CD4-positive, alpha-beta T cell treated with Interleukin-6 for 4 hours (primary cell): ENCODE measurements around the gene PJVK.
"Not testable (repeated sequence)": the region's sequence is repeated elsewhere in the genome, so short reads cannot be mapped to it uniquely, and the experiment has no call there.

Source experiments
- DNase-seq: peaks from one replicate; pipeline ENCODE4 v3.0.0-alpha.2; 2020; ENCODE audit warnings: mixed read lengths

Gene PJVK

DNA sequence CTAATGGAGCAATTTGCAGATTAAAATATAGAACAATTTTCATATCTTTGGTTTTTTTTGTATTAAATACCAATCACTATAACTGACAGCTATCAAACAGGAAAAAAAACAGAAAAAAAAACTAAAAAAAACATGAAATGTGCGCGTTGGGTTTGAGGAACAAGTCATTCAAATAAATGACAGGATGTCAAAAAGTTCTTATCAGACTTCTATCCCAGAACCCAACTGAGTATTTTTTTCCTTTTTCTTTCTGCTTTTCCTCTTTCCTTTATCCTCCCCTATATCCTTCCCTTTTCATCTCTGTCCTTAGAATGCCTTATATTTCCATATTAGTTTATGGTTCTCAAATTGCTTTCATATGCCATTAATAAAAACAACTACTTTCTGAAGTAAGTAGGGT, 14.5 kb upstream of the PJVK start:
- DNase-seq: no peak

DNA sequence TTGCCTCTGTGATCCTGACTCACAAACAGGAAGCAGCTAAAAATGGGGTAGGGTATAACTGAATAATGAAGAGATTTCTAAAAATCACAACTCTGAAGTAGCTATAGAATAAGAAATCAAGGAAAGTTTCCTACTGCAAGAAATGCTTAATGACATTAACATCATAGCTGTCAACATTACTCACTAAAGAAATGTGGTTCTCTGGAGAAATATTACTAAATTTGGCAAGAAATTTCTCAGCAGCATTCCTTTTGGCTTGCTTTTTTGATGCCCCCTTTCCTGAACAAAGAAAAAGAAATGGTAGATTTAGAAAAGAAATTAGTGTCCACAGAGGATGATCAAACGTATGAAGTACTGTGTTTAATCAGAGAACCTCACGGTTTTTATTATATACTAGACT, 9.8 kb upstream of the PJVK start:
- DNase-seq: no peak

DNA sequence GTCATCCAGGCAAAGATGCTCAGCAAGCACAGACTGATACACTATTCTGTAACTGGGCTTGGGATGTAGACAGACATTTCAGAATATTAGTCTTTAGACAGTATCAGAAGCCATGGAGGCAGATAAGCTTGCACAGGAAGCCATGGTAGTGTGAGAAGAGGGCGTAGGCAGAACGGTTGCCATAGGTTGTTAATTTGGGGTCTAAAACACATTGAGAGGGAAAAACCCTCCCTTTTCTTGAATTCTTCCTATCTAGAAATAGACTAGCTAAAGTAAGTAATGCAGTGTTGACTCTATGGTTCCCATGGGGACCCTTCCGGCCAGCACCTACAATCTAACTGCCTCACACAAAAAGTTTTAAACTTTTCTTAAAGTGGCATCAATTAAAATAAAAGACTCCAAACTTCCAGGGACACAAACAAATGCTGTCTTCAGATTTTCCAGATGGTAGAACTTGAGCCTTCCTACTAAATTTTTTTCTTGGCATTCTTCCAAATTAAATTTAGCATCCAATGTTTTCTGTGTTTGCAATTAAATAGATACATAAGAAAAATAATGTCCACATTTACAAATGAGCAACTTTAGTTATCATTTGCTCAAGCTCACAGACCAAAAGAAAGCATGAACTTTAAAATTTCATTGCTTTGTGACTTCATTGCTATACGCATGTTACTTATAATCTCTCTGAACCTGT, 2.1 kb upstream of the PJVK start:
- no peak for DNase-seq

DNA sequence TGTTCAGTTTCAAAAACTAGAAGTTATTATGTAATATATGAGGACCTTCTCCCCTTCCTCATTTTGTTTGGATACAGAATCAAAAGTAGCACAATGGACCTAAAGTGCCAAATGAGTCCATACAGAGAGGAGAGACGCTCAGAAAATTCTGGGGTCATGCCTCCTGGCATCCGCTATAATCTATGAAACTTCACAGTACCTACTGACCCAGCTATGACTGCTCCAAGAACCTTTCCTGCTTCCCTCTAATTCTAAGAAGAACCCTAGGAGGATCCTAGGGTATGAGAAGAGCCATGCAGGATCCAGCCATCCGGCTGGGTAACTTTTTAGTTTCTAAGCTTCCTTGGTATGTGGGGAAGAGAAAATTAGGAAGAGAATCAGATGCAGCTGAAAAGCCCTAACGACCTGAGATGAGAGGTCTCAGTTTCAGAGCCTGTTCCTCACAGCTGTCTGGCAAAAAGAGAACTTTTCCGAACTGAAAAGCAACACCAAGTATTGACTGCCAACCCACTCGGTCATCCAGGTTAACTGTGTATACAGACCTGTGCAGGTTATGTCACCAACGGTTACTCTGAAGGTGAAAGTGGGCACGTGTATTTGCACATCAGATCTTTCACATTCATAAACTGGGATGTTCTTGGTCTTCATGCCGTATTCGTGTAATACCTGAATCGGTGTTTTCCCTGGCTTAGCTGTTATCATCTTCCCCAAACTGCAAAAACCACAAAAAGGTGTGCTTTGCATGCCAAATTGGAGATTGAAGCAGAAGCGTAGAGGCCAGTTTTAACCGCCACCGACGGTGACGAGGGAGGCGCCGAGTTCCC, 1.3 kb upstream of the PJVK start:
- peak; percentile 7 for DNase-seq

DNA sequence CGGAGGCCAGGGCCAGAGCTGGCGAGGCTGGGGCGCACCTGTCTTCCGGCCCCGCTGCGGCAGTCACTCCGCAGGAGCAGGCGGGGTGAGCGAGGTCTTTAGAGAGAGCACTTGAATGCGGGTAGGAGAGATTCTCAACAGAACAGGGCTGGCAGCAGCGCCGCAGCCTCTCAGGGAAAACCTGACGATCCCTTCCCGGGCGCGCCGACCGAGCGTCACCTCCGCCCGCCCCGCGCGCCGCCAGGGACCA, 729 bp upstream of the PJVK start:
- no peak for DNase-seq

DNA sequence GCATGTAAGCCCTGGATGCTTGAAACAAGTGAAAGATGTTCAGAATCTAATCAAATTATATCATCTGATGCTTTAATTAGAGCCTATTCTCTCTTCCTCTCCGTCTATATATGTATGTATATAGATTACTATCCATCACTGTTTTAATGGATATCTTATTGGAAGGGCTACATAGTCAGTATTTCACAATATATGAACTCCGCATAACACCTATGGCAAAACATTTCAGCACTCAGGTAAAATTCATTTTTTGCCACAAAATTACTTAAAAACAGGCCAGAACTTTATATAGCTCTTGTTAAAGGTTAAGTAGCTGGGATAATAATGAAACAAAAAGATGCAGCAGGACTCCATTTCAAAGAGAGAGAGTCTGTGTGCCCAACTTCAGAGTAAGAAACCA, 1.2 kb downstream of the PJVK start:
- no peak for DNase-seq

DNA sequence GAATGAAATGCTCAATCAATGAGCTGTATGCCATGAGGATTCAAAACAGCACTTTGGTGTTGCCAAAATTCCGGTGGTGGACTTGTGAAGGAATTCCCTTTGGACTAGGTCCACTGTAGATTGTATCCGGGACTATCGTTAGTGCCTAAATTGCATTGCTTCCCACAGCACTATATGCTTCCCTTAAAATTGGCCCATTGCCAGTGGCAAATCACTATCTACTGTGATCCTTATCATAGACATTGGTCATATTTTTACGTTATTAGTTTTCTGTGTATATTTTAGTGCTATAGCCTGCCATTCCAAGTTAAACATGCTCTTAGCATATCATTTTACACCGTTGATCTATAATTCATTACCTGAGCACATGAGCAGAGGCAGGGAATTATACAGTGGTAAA, 1.7 kb downstream of the PJVK start:
- no peak for DNase-seq

DNA sequence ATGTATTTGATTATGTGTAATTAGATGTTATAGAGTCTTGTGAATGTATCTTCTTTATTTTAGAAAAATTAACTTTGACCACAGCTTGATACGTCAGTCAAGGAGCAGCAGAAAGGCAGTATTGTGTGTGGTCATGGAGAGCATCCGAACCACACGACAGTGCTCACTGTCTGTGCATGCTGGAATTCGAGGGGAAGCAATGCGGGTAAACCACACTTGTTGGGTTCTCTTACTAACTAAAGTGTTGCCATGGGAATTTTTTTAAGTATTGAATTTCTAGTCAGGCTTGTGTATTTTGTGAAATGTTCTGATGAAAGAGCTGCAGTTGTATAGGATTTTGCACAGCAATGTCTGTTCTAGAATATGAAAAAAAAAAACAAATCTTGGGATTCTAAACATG, 4.8 kb downstream of the PJVK start:
- no peak for DNase-seq

DNA sequence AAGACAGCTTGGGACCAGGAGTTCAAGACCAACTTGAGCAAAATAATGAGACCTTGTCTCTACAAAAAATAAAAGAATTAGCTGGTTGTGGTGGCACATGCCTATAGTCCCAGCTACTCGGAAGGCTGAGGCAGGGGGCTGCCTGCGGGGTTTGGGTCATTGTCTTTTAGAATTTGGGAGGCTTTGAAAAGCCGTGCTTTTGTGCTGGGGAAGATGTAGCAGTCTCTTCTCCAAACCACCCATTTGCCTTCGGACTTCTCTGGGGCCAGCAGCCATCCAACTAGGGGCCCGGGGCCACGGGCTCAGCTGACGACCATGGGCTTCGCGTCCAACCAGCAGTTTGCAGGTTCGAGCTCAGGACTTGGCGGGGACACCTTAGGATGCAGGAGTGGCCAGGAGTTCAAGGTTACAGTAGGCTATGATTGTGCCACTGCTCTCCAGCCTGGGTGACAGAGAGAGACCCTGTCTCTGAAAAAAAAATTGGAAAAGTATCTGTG, 6.3 kb downstream of the PJVK start:
- DNase-seq: no peak

DNA sequence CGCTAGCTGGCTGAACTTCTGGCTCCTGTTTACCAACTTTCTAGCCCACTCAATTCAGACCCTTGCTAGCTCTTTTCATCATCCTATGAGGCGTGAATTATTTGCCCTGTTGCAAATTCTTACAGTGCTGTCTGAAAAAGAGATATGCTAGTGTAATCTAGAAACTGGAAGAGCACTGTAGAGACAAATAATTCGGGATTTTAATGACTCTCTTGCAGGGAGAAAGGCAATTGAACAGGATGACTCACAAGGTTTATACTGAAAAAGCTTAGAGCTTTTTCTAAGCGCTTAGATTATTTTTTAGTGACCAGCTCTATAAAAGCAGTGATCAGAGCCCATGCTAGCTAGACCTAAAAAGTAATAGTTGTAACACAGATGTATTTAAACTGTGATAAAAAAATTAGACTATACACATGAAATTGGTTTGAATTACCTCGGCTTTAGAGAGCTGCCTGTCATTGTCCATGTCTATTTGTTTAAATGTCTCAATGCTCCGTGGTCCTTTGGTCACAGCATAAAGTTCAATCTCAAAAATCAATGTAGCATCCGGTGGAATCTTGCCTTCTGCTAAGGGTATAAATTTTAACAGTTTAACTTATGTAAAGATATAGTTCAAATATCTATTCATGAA, 18.2 kb downstream of the PJVK start:
- DNase-seq: no peak

DNA sequence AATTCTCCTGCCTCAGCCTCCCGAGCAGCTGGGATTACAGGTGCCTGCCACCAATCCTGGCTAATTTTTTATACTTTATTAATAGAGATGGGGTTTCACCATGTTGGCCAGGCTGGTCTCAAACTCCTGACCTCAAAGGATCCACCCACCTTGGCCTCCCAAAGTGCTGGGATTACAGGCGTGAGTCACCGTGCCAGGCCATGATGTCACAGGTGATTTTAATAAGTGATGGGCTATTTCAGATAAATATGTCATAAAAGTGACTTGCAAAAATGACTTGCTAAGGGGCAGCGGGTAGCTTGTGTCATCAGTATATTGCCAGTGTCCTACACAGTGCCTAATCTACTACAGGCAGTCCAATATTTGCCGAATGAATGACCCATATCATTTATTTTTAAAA, 20.1 kb downstream of the PJVK start:
- DNase-seq: not testable (repeated sequence)

DNA sequence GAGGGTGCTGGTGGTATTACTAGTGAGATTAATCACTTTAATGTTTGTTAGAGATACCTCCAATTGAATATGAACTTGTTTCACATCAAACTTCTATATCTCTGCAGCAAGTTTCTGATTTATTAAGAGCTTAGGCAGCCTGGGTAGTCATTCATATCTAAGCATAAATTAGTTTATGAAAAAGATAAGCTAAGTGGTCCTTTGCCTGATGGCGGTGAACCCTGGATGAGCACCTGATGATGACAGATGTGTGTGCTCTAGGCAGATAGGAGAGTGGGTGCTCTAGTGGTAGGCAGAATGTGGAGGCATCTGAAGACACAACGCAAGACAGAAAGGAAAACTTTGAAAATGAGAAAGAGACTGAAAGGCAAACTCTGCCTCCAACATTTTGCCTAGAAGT, 22.2 kb downstream of the PJVK start:
- DNase-seq: no peak

DNA sequence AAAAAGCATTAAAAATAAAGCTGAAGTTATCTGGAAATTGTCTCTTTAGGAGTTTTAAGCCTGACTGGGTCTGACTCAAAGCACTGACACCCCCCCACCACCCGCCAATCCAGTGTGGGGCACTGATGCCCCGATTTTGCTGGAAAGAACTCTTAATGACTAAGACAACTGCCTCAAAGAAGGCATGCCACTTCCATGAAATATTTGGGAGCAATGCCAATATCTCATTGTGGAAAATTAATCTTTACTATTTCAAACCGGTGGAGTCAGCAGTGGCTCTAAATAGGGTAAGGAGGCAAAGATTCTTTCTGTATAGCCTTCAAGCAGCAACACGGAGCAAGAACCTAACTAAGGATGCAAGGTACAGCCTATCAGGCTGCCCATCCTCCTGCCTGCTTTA, 22.8 kb downstream of the PJVK start:
- no peak for DNase-seq

DNA sequence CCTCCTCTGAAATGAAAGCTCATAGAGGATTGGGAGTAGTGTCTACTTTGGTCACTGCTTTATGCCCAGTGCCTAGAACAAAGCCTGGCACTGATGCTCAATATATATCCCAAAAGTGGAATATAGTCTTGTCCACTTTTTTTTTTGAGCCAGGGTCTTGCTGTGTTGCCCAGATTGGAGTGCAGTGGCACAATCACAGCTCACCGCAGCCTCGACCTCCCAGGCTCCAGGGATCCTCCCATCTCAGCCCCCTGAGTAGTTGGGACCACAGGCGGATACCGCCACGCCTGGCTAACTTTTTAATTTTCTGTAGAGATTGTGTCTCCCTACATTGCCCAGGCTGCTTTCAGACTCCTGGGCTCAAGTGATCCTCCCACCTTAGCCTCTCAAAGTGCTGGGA, 23.4 kb downstream of the PJVK start:
- no peak for DNase-seq

DNA sequence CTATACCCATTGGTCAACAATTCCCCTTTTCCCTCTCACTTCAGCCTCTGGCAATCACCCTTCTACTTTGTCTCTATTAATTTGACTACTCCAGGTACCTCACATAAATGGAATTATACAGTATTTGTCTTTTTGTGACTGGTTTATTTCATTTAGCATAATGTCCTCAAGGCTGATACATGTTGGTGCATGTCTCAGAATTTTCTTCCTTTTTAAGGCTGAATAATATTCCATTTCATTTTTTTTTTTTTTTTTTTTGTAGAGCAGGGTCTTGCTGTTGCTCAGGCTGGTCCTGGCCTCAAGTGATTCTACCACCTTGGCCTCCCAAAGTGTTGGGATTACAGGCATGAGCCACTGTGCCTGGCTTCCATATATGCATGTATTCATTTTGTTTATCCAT, 25.3 kb downstream of the PJVK start:
- DNase-seq: no peak

DNA sequence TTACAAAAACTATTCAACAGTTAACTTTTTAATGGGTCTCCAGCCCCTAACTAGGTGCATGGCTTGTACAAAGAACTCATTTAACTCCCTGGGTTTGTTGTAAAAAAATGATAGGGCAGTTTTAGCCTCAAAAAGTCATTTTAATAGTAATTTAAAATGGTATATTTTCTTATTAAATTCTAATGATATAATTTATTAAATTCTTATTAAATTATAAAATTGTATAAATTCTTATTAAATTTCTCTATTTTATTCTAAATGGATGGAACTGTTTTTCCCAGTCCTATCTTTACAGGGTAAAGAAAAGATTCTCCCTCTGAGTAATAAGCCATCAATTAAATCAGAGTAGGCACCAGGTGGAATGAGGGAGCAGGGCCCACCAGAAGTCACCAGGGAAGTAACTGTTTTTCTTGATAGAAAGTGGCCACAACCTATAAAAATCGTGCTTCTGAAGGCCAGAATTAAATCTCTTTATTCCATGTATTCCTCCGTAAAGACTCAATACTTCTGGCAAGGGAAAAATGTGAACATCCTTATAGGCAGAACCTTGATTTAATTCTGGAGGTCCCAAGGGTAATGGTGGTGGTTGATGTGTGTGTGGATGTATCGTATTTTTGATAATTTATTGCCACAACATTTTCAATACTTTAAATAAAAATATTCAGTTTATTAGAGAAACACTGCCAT, 26.4 kb downstream of the PJVK start:
- no peak for DNase-seq

DNA sequence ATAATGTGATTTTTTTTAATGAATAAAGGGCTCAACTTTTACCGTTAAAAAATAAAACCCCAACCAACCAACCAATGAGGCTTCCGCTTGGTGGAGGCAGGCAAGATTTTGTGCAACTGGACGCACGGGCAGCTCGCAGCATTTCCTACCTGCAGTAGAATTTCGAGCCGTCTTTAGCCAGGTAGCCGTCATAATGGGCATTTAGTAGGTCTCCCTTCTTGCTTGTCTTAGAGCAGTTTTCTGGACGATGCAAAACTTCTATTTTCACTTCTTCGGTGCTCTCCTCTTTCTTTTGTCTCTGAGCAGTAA, 26.9 kb downstream of the PJVK start:
- peak; percentile 7 for DNase-seq

DNA sequence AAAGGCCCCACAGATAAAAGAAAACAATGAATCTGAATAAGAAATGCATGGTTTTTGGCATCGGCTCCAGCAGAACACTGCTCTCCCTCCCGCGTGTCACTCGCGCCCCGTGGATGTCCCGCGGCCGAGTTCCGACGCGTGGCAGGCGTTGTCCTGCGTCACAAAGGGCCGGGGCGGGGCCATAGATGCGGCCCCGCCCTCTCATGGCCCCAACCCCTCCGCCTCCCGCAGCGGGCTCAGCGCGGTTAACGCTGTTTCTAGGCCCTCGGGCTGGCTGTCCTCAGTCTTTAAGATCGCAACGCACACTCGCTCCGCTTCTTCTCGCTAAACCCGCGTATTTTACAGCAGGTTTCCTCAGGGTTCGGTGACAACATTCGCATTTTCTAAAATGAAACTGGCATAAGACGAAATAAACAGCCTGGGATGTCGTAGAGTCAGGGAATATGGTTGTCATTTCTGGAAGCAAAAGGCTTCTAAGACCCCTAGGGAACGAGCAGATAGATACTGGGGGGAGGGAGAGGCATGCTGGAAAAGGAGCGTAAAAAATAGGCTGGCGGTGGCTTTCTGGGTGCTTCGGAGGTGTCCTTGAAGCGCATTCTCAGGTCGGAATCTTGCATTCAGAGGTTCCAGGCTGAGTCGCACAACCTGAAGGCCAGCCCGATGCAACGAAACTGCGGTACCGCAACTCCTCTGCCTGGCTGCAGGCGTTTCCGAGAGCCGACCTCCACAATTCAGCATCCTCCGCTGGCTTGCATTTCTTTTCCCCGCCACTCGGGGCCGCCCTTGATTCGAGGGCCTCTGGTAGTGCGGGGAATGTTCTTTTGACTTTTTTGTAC, 27.5 kb downstream of the PJVK start, which contains the start of gene FKBP7:
TSS of gene FKBP7 (minus strand) at position 162 of the 836 bp plus-strand sequence. CDS start at position 61, 101 bp downstream.
- peak; percentile 88 for DNase-seq

DNA sequence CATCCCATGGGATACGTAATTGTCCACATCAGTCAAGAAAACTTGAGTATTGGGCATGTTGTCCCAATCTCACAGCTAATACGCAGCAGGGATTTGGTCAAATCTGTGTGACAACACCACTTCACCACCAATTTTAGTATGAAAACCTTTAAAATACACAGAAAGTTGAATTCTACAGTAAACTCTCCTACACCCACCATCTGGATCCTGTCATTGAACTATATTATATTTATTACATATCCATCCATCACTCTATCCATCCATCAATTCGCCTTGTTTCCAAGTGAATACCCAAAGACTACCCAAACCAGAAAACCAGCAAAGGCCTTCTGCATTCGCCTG, 28.1 kb downstream of the PJVK start:
- DNase-seq: no peak

DNA sequence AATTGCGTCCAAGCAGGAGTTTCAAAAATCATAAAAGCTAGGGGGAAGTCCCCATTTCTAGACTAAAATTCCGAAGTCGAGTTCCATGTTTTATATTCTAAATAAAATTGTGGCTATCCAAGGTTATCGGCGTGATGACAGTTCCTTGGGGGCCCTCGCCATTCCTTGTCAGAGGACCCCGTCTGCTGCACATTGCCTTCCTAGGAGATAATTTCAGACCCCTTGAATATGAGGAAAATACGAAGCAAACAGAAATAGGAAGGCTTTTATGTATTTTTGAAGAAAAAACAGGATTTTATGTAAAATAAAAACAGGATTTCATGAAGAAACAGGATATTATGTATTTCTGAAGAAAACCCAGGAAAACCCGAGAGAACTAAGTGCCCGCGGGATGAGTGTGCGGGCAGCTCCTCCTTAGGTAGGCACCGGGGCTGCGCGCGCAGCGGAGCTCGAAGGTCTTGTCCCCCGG, 28.6 kb downstream of the PJVK start:
- DNase-seq: no peak

DNA sequence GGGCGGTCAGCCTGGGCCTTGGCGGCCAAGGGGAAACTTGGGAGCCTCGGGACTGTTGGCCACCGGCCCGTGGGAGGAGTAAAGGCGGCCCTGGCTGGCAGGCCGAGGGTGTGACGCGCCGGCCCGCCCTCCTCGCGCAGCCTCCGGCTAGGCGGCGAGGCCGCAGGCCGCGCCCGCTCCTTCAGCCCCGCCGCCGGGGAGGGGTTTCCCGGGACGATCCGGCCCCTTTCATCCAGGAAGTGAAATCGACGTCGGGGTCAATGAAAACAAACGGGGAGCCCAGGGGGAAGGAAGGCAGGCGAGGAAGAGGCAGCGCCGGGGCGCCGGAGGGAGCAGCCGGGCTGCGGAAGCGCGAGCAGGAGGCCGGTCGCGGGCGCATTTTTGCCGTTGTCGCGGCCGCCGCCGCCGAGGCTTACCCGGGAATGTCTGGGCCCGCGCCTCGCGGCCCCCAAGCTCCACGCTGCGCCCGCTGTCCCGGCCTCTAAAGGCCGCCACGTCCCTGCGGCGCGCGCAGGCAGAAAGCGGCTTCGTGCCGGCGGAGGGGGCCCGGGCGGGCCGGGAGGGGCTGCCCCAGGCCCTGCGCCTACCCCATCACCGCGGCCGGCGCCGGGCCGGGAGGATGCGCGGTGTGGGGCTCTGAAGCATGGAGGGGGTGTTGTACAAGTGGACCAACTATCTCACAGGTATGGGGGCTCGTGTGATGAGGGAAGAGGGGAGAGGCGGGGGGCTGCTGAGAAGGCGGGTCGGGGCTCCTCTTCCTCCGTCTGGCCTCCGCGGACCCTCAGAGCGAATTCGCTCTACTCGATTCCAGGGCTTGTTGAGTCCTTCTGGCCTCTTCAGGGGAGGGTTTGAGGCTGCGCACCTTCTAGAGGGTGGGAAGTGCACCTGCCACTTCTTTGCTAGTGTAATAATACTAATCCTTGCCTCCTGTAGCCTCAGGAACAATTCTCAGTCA, 29.3 kb downstream of the PJVK start, which contains the start of gene PLEKHA3:
TSS of gene PLEKHA3 (plus strand) at position 231 of the 955 bp plus-strand sequence. CDS start at position 644, 413 bp downstream.
- peak; percentile 87 for DNase-seq
